Upper lobe of left lung (tissue), 4 donors: ENCODE measurements around the gene PAIP1.

Experiments used
- CTCF ChIP-seq, 6 experiments: fragments of 450-650 bp in 4 of 6; fragments of 200-600 bp in 2 of 6; sonication (generic) in 2 of 6; IDR thresholded peaks; one replicate each; pipeline ENCODE4 v1.5.1; 2016 to 2019; ENCODE audit warnings: antibody characterized with exemption in 6 of 6
- POLR2A ChIP-seq, 4 donors: fragments of 450-650 bp; IDR thresholded peaks; one replicate each; pipeline ENCODE4 v1.5.1; 2016 to 2017; ENCODE audit warnings: antibody characterized with exemption in 4 of 4, mild to moderate bottlenecking in 2 of 4
- POLR2AphosphoS5 ChIP-seq, 2 donors: sonication (generic); formaldehyde crosslinking; IDR thresholded peaks; one replicate each; pipeline ENCODE4 v1.5.1; 2017; ENCODE audit warnings: antibody characterized with exemption in 2 of 2

GRCh38 chr5:43482490-43483297, 74.2 kb downstream of the PAIP1 start:
- no peak for TF ChIP-seq CTCF (IDR thresholded peaks at IDR 0.05)
- no peak for TF ChIP-seq POLR2A (IDR thresholded peaks at IDR 0.05)
- no peak for TF ChIP-seq POLR2AphosphoS5 (IDR thresholded peaks at IDR 0.05)
